GM19193 (cell line): Measurements from ENCODE around the gene UVRAG.

Experiments used
- POLR2A ChIP-seq: IDR thresholded peaks from 4 replicates; pipeline ENCODE4 v1.6.1; 2011; ENCODE audit not compliant: insufficient read depth, insufficient read length; ENCODE audit errors: extremely low read depth

Gene UVRAG

DNA sequence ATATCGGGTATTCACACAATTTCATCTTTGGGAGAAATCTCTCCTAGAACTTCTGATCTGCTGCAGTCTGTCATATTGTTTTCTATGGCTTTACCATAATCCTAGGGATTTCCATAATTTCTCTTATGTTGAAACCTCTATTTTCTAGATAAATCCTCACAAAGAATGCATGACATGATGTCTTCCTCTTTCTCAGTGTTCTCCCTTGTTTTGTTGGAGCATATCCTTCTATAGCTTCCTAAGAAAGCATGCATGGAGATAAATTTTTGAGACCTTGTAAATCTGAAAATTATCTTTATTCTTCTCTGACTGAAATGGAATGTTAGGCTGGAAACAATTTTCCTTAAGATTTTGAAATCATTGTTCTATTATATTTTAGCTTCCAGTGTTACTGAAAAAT lies 275.8 kb downstream of the UVRAG start:
- TF ChIP-seq POLR2A, result no peak

DNA sequence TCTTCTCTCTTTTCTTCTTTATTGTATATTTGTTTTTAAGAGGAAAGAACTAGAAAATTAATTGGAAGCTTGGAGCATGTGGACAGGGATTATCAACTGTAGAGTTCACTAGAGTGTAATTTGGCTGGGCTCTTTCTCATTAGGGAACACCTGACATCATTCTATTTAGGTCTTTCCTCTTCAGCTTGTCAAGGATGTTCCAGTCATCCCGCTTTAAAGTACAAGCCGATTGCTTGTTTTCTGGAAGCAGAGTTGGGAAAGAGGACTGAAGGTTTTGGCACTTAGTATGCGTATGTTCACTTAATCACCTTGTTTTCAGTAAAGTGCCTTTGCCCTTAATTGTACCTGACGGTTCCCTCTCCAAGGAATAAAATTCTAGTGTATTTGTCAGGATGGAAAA lies 279.7 kb downstream of the UVRAG start:
- no peak for TF ChIP-seq POLR2A

DNA sequence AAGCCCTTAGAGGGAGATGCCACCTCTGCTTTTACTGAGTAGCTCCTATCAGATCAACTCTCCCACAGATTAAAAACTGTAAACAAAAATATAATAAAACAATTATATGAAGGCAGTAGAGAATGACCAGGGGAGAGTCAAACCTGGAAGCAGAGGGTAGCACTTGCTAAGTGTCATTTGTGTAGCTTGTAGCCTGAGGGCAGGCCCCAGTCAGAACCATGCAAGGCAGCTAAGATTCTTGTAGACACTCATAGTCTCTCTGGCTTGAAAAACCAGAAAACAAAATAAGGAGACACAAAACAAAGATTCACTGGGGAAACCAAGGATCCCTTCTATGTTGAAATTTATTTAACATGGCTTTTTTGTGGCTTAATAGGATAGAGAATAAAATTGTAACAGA lies 280.9 kb downstream of the UVRAG start:
- no peak for TF ChIP-seq POLR2A

DNA sequence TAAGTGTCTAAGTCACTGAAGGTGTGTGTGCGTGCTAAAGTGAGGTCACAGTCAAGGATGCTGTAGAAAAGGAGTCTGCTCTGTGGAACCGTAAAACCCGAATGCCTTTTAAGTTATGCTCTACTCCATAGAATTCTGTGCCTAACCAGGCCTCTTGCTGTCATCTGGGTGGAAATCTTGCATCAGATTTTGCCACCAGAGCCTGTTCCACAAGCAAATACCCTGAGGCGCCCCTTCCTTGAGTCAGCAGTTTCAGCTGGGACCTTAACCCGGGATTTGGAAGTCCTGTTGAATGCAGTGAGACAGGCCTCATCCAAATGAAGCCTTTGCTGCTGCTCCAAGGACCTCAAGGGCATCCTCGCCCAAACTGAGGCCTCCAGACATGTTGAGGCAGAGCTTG lies 281.5 kb downstream of the UVRAG start:
- no peak for TF ChIP-seq POLR2A

DNA sequence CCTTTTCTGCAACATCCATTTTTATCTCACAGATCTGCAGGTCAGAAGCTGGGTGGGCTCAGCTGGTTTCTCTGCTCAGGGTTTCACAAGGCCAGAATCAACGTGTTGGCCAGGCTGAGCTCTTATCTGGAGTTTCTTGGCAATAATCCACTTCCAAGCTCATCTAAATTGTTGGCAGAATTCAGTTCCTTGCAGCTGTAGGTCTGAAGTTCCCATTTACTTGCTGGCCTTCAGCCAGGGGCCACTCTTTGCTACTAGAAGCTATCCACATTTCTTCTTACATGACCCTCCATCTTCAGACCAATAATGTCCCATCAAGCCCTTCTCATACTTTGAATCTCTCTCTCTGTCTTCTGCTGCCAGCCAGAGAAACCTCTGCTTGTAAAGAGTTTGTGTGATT lies 287.8 kb downstream of the UVRAG start:
- TF ChIP-seq POLR2A, result no peak

DNA sequence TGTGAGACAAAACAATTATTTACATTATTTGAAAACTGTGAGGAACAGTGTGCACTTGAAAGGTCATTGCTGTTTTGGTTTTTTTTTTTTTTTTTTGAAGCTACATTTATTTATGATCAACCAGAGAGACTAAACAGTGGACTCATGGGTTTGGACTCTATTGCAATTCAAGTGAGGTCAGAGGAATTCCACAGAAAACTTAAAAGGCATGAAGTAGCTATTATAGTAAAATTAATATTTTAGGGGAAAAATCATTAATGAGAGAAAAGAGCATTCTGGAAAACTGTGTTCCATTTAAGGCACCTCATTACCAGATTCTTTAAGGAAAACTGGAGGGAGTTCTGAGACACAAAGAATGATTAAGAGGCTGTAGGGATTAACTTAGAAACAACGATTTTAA lies 288.4 kb downstream of the UVRAG start:
- TF ChIP-seq POLR2A, result no peak

DNA sequence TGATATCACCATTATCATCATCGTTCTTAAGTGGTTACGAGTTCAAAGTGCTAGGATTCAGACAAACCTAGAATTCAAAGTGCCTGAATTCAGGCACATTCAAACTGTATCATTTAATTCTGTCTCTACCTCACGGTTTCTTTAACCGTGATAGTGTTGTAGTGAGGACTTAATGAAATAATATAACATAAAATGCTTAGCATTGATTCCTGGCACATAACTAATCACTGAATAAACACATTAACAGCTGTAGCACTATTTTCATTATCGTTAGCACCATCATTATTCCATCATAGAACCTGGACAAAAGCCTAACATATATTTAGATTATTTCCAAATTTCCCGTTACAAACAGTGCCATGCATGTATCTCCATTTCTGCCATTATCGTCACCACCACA lies 289.3 kb downstream of the UVRAG start:
- no peak for TF ChIP-seq POLR2A

DNA sequence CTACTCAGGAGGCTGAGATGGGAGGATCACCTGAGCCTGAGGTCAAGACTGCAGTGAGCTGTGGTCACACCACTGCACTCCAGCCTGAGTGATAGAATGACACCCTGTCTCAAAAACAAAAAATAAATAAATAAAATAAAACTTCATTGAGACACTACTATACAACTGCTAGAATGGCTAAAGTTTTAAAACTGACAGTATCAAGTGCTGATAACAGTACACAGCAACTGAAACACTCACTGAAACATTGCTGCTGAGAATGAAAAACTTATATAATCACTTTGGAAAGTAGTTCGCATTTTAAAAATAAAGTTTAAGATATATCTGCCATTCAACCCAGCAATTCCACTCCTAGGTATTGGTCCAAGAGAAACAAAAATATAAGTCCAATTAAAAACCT lies 290.6 kb downstream of the UVRAG start:
- TF ChIP-seq POLR2A, result no peak

DNA sequence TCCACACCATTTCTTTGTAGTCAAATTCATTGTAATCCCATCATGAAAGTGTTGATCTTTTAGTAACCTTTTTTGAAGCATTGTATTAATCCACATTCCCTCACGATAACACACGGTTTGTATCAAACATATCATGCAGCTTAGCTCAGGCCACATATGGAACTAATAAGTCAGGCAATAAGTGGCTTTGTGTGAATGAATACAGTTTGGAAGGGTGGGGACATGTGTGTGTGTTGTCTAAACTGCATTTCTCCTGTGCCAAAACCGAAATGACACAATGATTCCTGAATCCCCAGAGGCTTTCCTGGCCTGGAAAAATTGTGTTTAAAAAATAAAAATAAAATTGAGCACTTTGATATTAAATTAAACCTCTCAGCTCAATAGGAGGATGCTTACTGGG lies 293.0 kb downstream of the UVRAG start:
- TF ChIP-seq POLR2A, result no peak

DNA sequence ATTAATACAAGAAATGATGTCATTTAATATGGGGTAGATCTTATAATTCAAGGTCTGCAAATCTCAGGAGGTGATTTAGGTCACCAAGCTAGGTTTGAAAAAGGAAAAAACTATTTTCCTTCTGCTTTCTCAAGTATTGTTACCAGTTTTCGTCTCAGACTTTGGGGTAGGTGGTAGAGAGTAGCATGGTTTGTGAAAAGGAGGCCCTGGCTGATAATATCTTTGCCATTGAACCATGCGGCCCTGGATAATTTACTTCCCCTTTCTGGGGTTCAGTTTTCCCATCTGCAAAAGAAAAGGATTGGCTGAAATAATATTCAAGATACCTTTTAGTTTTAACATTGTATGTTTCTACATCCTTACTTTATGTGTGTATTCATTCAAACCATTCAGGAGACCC lies 299.2 kb downstream of the UVRAG start:
- TF ChIP-seq POLR2A, result no peak

DNA sequence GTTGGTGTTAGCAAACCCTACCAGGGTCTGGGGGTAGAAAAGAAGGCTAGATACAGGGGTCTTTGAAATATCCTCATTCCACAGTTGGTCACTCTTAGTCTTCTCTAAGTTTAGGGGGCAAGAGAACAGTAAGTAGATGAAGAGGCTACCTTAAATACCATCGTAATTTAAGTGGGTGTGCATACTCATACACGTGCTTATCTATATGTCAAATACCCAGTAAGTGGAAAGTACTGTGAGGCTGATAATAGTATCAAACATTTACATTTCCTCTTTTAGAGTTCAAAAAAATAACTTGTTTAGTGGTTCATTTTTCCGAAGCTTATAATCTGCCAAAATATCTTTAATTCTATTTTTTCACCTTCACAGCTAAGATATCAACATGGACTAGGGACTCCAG lies 300.5 kb downstream of the UVRAG start:
- no peak for TF ChIP-seq POLR2A

DNA sequence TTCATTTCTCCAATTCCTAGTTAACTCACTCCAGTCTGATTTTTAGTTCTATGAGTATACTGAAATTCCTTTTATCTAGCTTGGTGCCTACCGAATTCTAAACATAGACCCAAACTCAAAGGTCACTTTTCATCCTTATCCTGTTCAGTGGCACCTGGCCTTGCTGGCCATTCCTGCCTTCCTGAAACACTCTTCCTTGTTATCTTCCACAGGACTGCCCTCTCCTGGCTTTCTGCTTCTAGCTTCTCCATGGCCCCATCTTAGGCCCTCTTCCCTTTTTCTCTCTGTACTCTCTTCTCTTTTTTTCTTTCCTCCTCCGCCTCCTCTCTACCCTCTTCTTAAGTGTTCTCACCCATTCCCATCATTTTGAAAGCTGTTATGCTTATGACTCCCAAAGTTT lies 304.0 kb downstream of the UVRAG start:
- no peak for TF ChIP-seq POLR2A

DNA sequence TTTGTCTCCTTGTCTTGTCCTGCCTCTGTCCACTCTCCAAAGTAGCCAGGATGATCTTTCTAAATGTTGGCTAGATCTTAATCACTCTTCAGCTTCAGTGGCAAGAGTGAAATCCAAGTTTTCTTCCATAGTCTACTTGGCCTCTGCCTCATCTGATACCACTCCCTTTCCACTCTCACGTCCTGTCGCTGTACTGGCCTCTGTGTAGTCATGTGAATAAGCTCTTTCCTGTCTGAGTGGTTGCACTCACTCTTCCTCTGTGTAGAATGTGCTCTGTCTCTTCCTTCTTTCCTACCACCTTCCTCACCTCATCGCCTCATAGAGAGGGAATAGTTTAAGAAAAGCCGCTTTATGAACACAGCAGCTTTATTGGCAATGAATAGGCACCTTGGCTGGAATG lies 304.8 kb downstream of the UVRAG start:
- no peak for TF ChIP-seq POLR2A

DNA sequence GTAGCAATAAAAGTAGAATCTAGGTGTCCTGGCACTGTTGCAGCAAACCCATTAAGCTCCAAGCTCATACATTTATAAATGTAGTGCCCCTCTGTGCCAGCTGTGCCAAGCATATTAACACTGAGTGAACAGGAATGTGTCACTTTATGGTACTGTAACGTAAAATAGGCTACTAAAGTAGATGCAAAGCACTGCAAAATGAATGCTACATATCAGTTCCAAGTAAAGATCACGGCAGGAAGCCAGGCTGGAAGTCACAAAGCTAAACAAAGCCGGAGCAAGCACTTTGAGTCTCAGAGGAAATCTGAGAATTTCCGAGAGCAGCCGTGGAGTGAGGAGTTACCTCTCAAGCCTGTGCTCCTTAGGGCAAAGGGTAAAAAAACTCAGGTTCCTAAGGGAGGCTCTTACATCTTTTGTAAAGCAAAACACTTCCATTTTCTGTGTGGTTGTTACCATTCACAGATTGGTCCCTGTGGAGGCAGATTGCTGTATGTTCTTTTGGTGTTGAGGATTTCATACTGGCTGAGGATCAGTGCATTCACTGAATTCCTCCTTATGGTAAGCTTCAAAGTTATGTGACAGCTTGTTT lies 305.6 kb downstream of the UVRAG start:
- no peak for TF ChIP-seq POLR2A

DNA sequence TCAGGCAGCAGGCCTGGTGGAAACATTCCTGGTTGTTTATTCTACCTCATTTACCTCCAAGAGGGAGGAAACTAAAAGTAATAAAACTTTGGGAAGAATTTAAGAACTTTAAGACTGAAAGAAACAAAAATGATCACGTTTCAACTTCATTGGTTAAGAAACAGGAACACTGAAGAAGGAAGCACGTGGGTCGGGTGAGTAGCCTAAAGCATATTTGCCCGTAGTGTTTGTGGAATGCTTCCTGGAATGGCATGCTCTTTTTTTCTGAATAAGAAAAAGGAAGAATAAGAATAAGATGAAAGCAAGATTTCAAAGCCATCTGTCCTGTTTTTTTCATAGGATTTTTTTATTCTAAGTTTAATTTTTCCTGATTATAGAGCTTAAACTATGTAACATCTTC lies 308.2 kb downstream of the UVRAG start:
- no peak for TF ChIP-seq POLR2A

DNA sequence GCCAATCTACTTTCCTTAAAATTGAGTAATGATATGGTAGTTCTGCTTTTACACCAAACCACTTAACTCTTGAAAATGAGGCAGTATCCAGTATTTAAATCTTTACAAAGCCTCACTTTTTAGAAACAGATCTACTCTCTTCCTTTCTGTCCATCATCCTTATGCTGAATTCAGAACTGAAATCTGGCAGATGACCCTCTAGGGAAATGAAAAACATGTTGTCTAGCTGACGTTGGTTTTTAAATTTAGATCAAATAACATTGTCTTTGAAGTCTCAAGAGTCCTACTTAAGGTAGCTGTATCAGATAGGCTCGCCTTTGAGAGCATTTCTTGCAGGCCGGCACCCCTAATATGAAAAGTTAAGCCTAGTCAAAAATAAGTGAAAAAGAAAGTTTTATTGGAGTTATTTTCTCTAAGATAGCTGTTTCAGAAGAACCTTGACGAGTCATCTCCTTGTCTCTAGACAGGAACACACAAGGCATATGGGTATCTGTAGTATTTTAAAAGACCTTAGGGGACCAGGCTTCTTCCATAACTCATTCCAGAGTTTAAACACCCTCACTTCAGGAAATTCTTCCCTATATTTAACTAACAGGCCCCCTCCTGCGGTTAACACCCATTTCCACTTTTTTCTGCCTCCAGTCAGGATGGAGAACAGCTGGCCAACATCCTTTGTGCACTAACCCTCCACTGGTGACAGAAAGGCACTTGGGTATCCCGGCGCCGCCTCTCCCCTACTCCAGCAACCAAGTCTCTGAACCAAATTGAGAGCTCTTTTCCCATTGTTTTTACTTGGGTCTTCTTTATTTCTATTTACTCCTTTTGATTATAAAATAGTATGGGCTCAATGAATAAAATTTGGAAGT lies 310.1 kb downstream of the UVRAG start:
- TF ChIP-seq POLR2A, result no peak

DNA sequence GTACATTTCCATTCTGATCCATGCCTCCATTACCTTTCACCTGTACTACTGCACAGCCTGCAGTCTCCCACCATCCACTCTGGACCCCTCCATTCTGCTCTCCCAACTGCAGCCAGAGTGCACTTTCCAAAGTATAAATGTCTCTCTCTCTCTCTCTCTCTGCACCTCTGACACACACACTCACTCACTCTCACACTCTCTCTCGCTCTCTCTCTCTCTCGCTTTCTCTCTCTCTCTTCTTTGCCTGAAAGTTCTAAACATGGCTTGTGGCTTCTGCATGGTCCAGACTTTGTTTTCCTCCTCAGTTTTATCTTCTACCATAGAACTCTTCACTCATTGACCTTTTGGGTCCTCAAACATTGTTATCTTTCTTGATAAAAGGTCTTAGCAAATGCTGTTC lies 314.7 kb downstream of the UVRAG start:
- no peak for TF ChIP-seq POLR2A

DNA sequence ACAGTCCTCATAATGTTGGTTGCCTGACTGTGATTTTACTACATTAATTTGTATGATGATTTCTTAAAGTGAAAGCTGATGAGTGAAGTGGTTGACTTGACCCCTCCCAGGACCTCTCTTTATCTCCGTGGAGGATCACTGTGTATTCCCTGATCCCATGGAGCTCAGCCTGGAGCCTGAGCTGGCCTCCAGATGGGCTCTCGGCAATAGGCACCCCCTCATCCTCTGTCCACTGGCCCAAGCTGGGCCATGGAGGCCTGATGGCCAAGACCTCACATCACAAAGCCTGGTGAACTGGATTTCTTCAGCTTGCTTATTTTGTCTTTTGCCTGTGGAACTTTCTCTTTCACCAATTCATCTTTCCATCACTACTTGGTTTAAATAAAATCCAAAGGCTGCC lies 316.1 kb downstream of the UVRAG start:
- no peak for TF ChIP-seq POLR2A
